Activated T-cell treated with anti-CD3 and anti-CD28 coated beads, Interleukin-2, amount 50 U/mL, for 24 hours (primary cell): Measurements from ENCODE around the gene DCX.
"Not testable (repeated sequence)": the region's sequence is repeated elsewhere in the genome, so short reads cannot be mapped to it uniquely, and the experiment has no call there.

Experiments used
- DNase-seq: peaks from one replicate; pipeline ENCODE4 v3.0.0-alpha.2; 2020
- H3K27ac Mint-ChIP-seq: 2 replicates; pipeline ENCODE4 v1.8.0; 2020; ENCODE audit warnings: mild to moderate bottlenecking, mixed read lengths
- H3K27me3 Mint-ChIP-seq: 2 replicates; pipeline ENCODE4 v1.8.0; 2020; ENCODE audit warnings: mixed read lengths
- H3K36me3 Mint-ChIP-seq: 2 replicates; pipeline ENCODE4 v1.8.0; 2020; ENCODE audit warnings: low read depth, mixed read lengths
- H3K4me1 Mint-ChIP-seq: 2 replicates; pipeline ENCODE4 v1.8.0; 2020; ENCODE audit warnings: low read depth, mixed read lengths
- H3K4me3 Mint-ChIP-seq: 2 replicates; pipeline ENCODE4 v1.8.0; 2020; ENCODE audit warnings: mild to moderate bottlenecking, moderate library complexity, mixed read lengths
- H3K9me3 Mint-ChIP-seq: 2 replicates; pipeline ENCODE4 v1.8.0; 2020; ENCODE audit warnings: mixed read lengths

DCX gene

GRCh38 chrX:111352424-111352823 is 59.6 kb downstream of the DCX start:
- no peaks in the 10 kb centered on the region for H3K9me3 Mint-ChIP-seq
- DNase-seq = no peak
- no peak overlapping the region for H3K4me3 Mint-ChIP-seq
- H3K4me1 Mint-ChIP-seq = no peaks in the 10 kb centered on the region
- H3K27me3 Mint-ChIP-seq = peaks cover 35% of the 10 kb centered on the region
- H3K36me3 Mint-ChIP-seq = no peaks in the 10 kb centered on the region
- no peak overlapping the region for H3K27ac Mint-ChIP-seq

- Mint-ChIP-seq H3K4me3 (no peak overlapping the region), H3K36me3 (no peaks in the 10 kb centered on the region), H3K27me3 (peaks cover 41% of the 10 kb centered on the region), H3K27ac (no peak overlapping the region), H3K4me1 (no peaks in the 10 kb centered on the region), H3K9me3 (peaks cover 6% of the 10 kb centered on the region)
- no peak for DNase-seq
Observed at GRCh38 chrX:111349934-111350333, 62.1 kb downstream of the DCX start.

- H3K27me3 Mint-ChIP-seq = peaks cover 42% of the 10 kb centered on the region
- peaks cover 6% of the 10 kb centered on the region for H3K9me3 Mint-ChIP-seq
- H3K36me3 Mint-ChIP-seq = no peaks in the 10 kb centered on the region
- DNase-seq = no peak
- H3K4me1 Mint-ChIP-seq = no peaks in the 10 kb centered on the region
- H3K27ac Mint-ChIP-seq = no peak overlapping the region
- no peak overlapping the region for H3K4me3 Mint-ChIP-seq
Observed at GRCh38 chrX:111349101-111349500, 62.9 kb downstream of the DCX start.

- H3K27ac Mint-ChIP-seq = no peak overlapping the region
- H3K4me3 Mint-ChIP-seq = no peak overlapping the region
- peaks cover 42% of the 10 kb centered on the region for H3K27me3 Mint-ChIP-seq
- H3K4me1 Mint-ChIP-seq = no peaks in the 10 kb centered on the region
- DNase-seq = no peak
- no peaks in the 10 kb centered on the region for H3K36me3 Mint-ChIP-seq
- H3K9me3 Mint-ChIP-seq = peaks cover 6% of the 10 kb centered on the region
Observed at GRCh38 chrX:111348429-111348828, 63.6 kb downstream of the DCX start.

- H3K36me3 Mint-ChIP-seq, DNase-seq, H3K27ac Mint-ChIP-seq, H3K4me1 Mint-ChIP-seq, H3K4me3 Mint-ChIP-seq, H3K9me3 Mint-ChIP-seq: not testable (repeated sequence)
- H3K27me3 Mint-ChIP-seq = peaks cover 50% of the 10 kb centered on the region
Observed at GRCh38 chrX:111346150-111346549, 65.8 kb downstream of the DCX start.

- peaks cover 51% of the 10 kb centered on the region for H3K27me3 Mint-ChIP-seq
- H3K36me3 Mint-ChIP-seq = no peaks in the 10 kb centered on the region
- no peak overlapping the region for H3K4me3 Mint-ChIP-seq
- no peaks in the 10 kb centered on the region for H3K9me3 Mint-ChIP-seq
- H3K4me1 Mint-ChIP-seq = no peaks in the 10 kb centered on the region
- H3K27ac Mint-ChIP-seq = no peak overlapping the region
- no peak for DNase-seq
Observed at GRCh38 chrX:111340054-111340453, 71.9 kb downstream of the DCX start.

- H3K4me3 Mint-ChIP-seq = no peak overlapping the region
- no peaks in the 10 kb centered on the region for H3K9me3 Mint-ChIP-seq
- no peak for DNase-seq
- H3K27ac Mint-ChIP-seq = no peak overlapping the region
- H3K4me1 Mint-ChIP-seq = no peaks in the 10 kb centered on the region
- peaks cover 52% of the 10 kb centered on the region for H3K27me3 Mint-ChIP-seq
- no peaks in the 10 kb centered on the region for H3K36me3 Mint-ChIP-seq
Observed at GRCh38 chrX:111339212-111339611, 72.8 kb downstream of the DCX start.

GRCh38 chrX:111338095-111338698 is 73.8 kb downstream of the DCX start:
- no peaks in the 10 kb centered on the region for H3K36me3 Mint-ChIP-seq
- H3K27me3 Mint-ChIP-seq = peaks cover 52% of the 10 kb centered on the region
- H3K27ac Mint-ChIP-seq = no peak overlapping the region
- H3K9me3 Mint-ChIP-seq = no peaks in the 10 kb centered on the region
- no peak overlapping the region for H3K4me3 Mint-ChIP-seq
- no peaks in the 10 kb centered on the region for H3K4me1 Mint-ChIP-seq
- no peak for DNase-seq

- no peak for DNase-seq
- Mint-ChIP-seq H3K4me3 (no peak overlapping the region), H3K9me3 (no peaks in the 10 kb centered on the region), H3K36me3 (no peaks in the 10 kb centered on the region), H3K4me1 (no peaks in the 10 kb centered on the region), H3K27ac (no peak overlapping the region), H3K27me3 (peaks cover 49% of the 10 kb centered on the region)
Observed at GRCh38 chrX:111337067-111337637, 74.8 kb downstream of the DCX start.

GRCh38 chrX:111336141-111336540 is 75.9 kb downstream of the DCX start:
- peaks cover 46% of the 10 kb centered on the region for H3K27me3 Mint-ChIP-seq
- no peaks in the 10 kb centered on the region for H3K9me3 Mint-ChIP-seq
- no peak for DNase-seq
- H3K4me3 Mint-ChIP-seq = no peak overlapping the region
- H3K27ac Mint-ChIP-seq = no peak overlapping the region
- no peaks in the 10 kb centered on the region for H3K4me1 Mint-ChIP-seq
- H3K36me3 Mint-ChIP-seq = no peaks in the 10 kb centered on the region

GRCh38 chrX:111329370-111329769 is 82.6 kb downstream of the DCX start:
- no peak overlapping the region for H3K27ac Mint-ChIP-seq
- DNase-seq = no peak
- H3K4me1 Mint-ChIP-seq = no peaks in the 10 kb centered on the region
- peaks cover 46% of the 10 kb centered on the region for H3K27me3 Mint-ChIP-seq
- H3K36me3 Mint-ChIP-seq = no peaks in the 10 kb centered on the region
- H3K9me3 Mint-ChIP-seq = no peaks in the 10 kb centered on the region
- H3K4me3 Mint-ChIP-seq = no peak overlapping the region

- H3K4me1 Mint-ChIP-seq = no peaks in the 10 kb centered on the region
- H3K9me3 Mint-ChIP-seq = no peaks in the 10 kb centered on the region
- H3K4me3 Mint-ChIP-seq = no peak overlapping the region
- DNase-seq = no peak
- no peaks in the 10 kb centered on the region for H3K36me3 Mint-ChIP-seq
- H3K27me3 Mint-ChIP-seq = peaks cover 50% of the 10 kb centered on the region
- no peak overlapping the region for H3K27ac Mint-ChIP-seq
Observed at GRCh38 chrX:111328858-111329257, 83.1 kb downstream of the DCX start.

GRCh38 chrX:111322231-111322855 is 89.6 kb downstream of the DCX start:
- Mint-ChIP-seq H3K27ac (no peak overlapping the region), H3K4me1 (no peaks in the 10 kb centered on the region), H3K27me3 (peaks cover 28% of the 10 kb centered on the region), H3K9me3 (no peaks in the 10 kb centered on the region), H3K4me3 (no peak overlapping the region), H3K36me3 (no peaks in the 10 kb centered on the region)
- DNase-seq = no peak

- no peak overlapping the region for H3K27ac Mint-ChIP-seq
- no peaks in the 10 kb centered on the region for H3K4me1 Mint-ChIP-seq
- DNase-seq = no peak
- H3K9me3 Mint-ChIP-seq = no peaks in the 10 kb centered on the region
- peaks cover 24% of the 10 kb centered on the region for H3K27me3 Mint-ChIP-seq
- no peak overlapping the region for H3K4me3 Mint-ChIP-seq
- no peaks in the 10 kb centered on the region for H3K36me3 Mint-ChIP-seq
Observed at GRCh38 chrX:111319451-111319850, 92.5 kb downstream of the DCX start.

- H3K27ac Mint-ChIP-seq = no peak overlapping the region
- H3K4me3 Mint-ChIP-seq = no peak overlapping the region
- no peaks in the 10 kb centered on the region for H3K9me3 Mint-ChIP-seq
- H3K27me3 Mint-ChIP-seq = peaks cover 24% of the 10 kb centered on the region
- no peaks in the 10 kb centered on the region for H3K4me1 Mint-ChIP-seq
- no peak for DNase-seq
- H3K36me3 Mint-ChIP-seq = no peaks in the 10 kb centered on the region
Observed at GRCh38 chrX:111318901-111319300, 93.1 kb downstream of the DCX start.
